Common myeloid progenitor, CD34-positive (primary cell): Measurements from ENCODE around the gene KLHL21.
A peak's percentile ranks its signal among the peaks of the same experiment; 100 is the strongest.

Experiments
- CTCF ChIA-PET: fragments of 350-600 bp; sonication (Branson Sonifier 250); formaldehyde crosslinking; loops from one replicate; lab custom pipeline; 2021; ENCODE audit warnings: antibody characterized with exemption; lab: Charles Lee
- POLR2A ChIA-PET: fragments of 350-600 bp; sonication (Branson Sonifier 250); formaldehyde crosslinking; loops from one replicate; lab custom pipeline; 2021; ENCODE audit warnings: antibody characterized with exemption; lab: Charles Lee
- DNase-seq, 3 donors: peaks; one replicate each; pipeline versions ENCODE4 v3.0.0 to v3.0.0-alpha.2; 2013
- H3K27ac ChIP-seq, 2 experiments: 1 replicate in 1 of 2; 2 replicates in 1 of 2; pipeline ENCODE4 v1.7.0; 2013; ENCODE audit warnings: inconsistent platforms in 2 of 2, low read length in 2 of 2, mild to moderate bottlenecking in 2 of 2, low read depth in 1 of 2, moderate library complexity in 1 of 2; ENCODE audit not compliant: severe bottlenecking in 2 of 2, insufficient read depth in 1 of 2, poor library complexity in 1 of 2
- H3K27me3 ChIP-seq, 5 experiments: replicated peaks in 2 of 5; 1 replicate in 3 of 5; 2 replicates in 2 of 5; pipeline versions ENCODE4 v1.6.1 to v1.7.0; 2013; ENCODE audit warnings: low read length in 4 of 5, mild to moderate bottlenecking in 2 of 5, moderate library complexity in 2 of 5, inconsistent platforms in 1 of 5; ENCODE audit not compliant: insufficient read depth in 5 of 5, control insufficient read depth in 4 of 5
- H3K36me3 ChIP-seq, 4 experiments: 1 replicate in 2 of 4; 2 replicates in 2 of 4; pipeline versions ENCODE4 v1.6.1 to v1.7.0; 2013; ENCODE audit warnings: low read length in 3 of 4, control low read depth in 1 of 4, mild to moderate bottlenecking in 1 of 4; ENCODE audit not compliant: control insufficient read depth in 4 of 4, insufficient read depth in 4 of 4
- H3K4me1 ChIP-seq, 4 experiments: 1 replicate in 3 of 4; 2 replicates in 1 of 4; pipeline versions ENCODE4 v1.6.1 to v1.7.1; 2013; ENCODE audit warnings: low read length in 3 of 4, mild to moderate bottlenecking in 3 of 4, control low read depth in 1 of 4, inconsistent platforms in 1 of 4, moderate library complexity in 1 of 4; ENCODE audit not compliant: control insufficient read depth in 4 of 4, insufficient read depth in 4 of 4; ENCODE audit errors: control extremely low read depth in 1 of 4
- H3K4me3 ChIP-seq, 7 experiments: 1 replicate in 4 of 7; 2 replicates in 3 of 7; pipeline versions ENCODE4 v1.5.1 to v1.7.0; 2013; ENCODE audit warnings: mild to moderate bottlenecking in 7 of 7, low read length in 6 of 7, moderate library complexity in 6 of 7, inconsistent platforms in 2 of 7, low read depth in 2 of 7, control low read depth in 1 of 7; ENCODE audit not compliant: insufficient read depth in 4 of 7, control insufficient read depth in 1 of 7; ENCODE audit errors: extremely low read depth in 1 of 7
- H3K9me3 ChIP-seq, 5 experiments: 1 replicate in 4 of 5; 2 replicates in 1 of 5; pipeline versions ENCODE4 v1.6.1 to v1.7.1; 2013; ENCODE audit warnings: low read length in 4 of 5, mild to moderate bottlenecking in 2 of 5, inconsistent platforms in 1 of 5, low read depth in 1 of 5, moderate library complexity in 1 of 5; ENCODE audit not compliant: control insufficient read depth in 4 of 5, insufficient read depth in 2 of 5; ENCODE audit errors: control extremely low read depth in 1 of 5
- WGBS: methylation state at CpG from one replicate; pipeline ENCODE4 v1.1.5; 2013; ENCODE audit not compliant: insufficient coverage; 5-methylcytosine and 5-hydroxymethylcytosine counted together

The KLHL21 gene

DNA sequence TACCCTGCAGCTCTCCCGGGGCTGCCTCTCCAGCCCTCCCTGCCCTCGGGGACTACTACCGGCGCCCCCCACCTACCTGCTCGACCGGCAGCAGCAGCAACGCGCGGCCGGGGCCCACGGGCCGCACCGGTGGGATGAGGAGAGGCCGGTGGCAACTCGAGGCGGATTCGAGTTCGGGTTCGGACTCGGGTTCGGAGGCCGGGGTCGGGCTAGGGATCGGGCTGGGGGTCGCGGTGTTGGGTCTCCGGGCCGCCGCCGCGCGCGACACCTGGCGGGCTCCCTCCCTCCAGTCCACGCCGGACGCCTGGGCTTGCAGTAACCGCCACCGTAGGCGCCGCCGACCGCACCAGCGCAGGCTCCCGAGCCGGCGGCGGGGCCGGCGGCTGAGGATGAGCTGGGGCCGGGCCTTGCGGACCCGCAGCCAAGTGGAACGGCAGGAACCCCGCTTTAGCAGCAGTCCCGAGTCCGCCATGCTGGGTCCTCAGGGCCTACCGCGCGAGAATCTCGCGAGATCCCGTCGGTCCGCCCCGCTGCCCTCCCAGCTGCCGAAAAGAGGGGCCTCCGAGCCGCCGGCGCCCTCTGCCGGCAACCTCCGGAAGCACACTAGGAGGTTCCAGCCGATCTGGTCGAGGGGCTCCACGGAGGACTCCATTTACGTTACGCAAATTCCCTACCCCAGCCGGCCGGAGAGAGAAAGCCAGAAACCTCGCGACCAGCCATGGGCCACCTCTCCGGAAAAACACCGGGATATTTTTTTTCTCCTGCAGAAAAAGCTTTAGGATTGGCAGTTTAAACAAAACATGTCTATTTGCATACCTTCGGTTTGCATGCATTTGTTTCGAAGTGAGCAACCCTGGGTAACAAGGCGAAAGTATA is 48.4 kb downstream of the KLHL21 start, which contains the start of gene NOL9:
TSS of gene NOL9 (minus strand) at position 483 of the 876 bp plus-strand sequence. CDS start at position 472, 11 bp downstream.
- peaks cover 5 to 19% (median 15%) of the 10 kb centered on the region in 4 experiments for H3K4me1 ChIP-seq
- ChIA-PET CTCF (interaction anchor here (0.6 to 3.7 kb wide), 16 partner anchors 16 to 174 kb away, joined by 3 to 21 read pairs (median 4); partner anchors contain the start of genes DNAJC11 and ZBTB48), POLR2A (interaction anchor here (0.5 to 1.0 kb wide), 3 partner anchors 25 to 55 kb away, joined by 3 to 4 read pairs (median 3); partner anchors contain the start of gene ZBTB48)
- peak within 1 kb of the TSS; percentile 76 to 95 (median 93) for H3K4me3 ChIP-seq
- 3% methylated on average over 79 of the region's 87 CpGs for WGBS
- peaks cover 3 to 13% (median 11%) of the 10 kb centered on the region in 4 experiments for H3K36me3 ChIP-seq
- peak; percentile 93 to 96 (median 95) for DNase-seq
- no peaks in the 10 kb centered on the region for H3K27me3 ChIP-seq
- H3K9me3 ChIP-seq = no peaks in the 10 kb centered on the region
- peak within 1 kb of the TSS; percentile 75 to 92 for H3K27ac ChIP-seq

DNA sequence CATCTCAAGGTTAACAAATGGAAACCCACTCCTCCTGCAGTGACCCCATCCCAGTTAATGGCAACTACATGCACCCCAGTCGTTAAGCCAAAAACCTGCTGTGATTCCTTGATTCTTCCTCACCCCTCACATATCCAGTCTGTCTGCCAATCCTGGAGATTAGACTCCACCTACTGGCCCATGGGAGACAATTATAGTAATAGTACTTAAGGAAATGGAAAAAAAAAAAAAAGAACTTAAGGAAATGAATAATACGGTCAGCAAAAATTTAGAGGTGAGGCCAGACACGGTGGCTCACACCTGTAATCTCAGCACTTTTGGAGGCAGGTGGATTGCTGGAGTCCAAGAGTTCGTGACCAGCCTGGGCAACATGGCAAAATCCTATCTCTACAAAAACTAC is 55.4 kb downstream of the KLHL21 start:
- Histone ChIP-seq H3K36me3 (peaks cover 18 to 65% (median 47%) of the 10 kb centered on the region in 4 experiments), H3K9me3 (no peaks in the 10 kb centered on the region), H3K4me3 (no peak overlapping the region), H3K27me3 (no peaks in the 10 kb centered on the region), H3K27ac (no peak overlapping the region), H3K4me1 (no peaks in the 10 kb centered on the region)
- ChIA-PET POLR2A (interaction anchor here (0.5 kb wide), 1 partner anchor 1513 kb away, joined by 4 read pairs; no protein-coding TSS in a partner anchor), CTCF (interaction anchor here (0.9 kb wide), 1 partner anchor 9 kb away, joined by 3 read pairs; no protein-coding TSS in a partner anchor)
- WGBS = no CpG with 5 or more reads among the region's 4 CpGs
- no peak for DNase-seq

DNA sequence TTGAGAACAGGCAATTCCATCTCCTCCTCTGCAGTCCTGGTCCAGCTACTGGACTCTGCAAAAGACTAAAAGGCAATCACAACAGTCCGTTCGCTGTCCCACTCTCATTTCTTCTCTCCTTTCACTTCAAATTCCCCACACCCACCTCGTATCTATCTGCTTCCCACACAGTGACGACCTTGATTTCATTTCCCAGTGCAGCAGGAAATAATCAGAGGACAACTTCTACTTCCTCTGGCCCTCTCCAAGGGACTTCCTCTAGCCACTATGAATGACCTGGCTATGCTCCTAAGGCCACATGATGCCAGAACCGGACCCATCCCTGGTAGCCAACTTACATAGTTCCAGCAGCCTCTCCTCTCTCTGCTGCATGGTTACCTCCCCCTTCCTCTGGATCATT is 56.3 kb downstream of the KLHL21 start:
- CTCF ChIA-PET = interaction anchor here (0.8 to 0.9 kb wide), 2 partner anchors 100 to 107 kb away, joined by 3 read pairs; no protein-coding TSS in a partner anchor
- POLR2A ChIA-PET = no interaction called here
- Histone ChIP-seq H3K27ac (no peak overlapping the region), H3K36me3 (peaks cover 18 to 70% (median 51%) of the 10 kb centered on the region in 4 experiments), H3K27me3 (no peaks in the 10 kb centered on the region), H3K4me1 (no peaks in the 10 kb centered on the region), H3K9me3 (no peaks in the 10 kb centered on the region), H3K4me3 (no peak overlapping the region)
- 94% methylated on average over 5 of the region's 5 CpGs for WGBS
- DNase-seq = no peak

DNA sequence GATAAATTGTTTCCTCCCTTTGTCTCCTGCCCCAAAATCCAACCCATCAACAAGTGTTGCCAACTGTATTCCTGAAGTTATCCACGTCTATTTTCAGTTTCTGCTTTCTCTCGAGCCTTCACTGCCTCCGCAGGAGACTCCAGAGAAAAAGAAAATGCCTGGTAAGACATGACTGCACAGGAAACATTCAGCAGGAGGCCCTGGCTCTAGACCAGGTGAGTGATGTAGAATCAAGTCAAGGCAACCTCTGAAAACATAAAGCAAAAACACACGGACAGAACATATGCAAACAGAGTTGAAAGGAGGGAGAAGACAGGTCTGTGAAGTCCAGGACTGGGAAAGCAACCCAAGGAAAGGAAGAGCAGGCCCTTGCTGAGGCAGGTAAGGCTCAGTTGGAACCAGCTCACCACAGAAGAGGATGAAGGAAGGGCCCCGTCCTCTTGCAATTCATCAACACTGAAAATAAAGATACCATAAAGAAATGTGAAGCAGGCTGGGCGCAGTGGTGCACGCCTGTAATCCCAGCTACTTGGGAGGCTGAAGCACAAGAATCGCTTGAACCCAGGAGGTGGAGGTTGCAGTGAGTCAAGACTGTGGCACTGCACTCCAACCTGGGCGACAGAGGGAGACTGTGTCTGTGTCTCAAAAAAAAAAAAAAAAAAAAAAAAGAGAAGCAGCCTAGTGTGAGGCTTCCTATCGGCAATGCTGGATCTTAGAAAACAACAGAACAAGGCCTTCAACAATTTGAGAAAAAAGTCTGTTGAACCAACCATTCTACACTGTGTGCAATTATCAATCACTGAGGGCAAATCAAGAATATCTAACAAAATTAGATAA is 57.2 kb downstream of the KLHL21 start:
- no peaks in the 10 kb centered on the region for H3K9me3 ChIP-seq
- ChIA-PET CTCF (interaction anchor here (0.9 kb wide), 1 partner anchor 107 kb away, joined by 3 read pairs; no protein-coding TSS in a partner anchor), POLR2A (no interaction called here)
- no peak for DNase-seq
- 69% methylated on average over 5 of the region's 10 CpGs for WGBS
- no peaks in the 10 kb centered on the region for H3K27me3 ChIP-seq
- no peaks in the 10 kb centered on the region for H3K4me1 ChIP-seq
- peaks cover 18 to 77% (median 50%) of the 10 kb centered on the region in 4 experiments for H3K36me3 ChIP-seq
- no peak overlapping the region for H3K4me3 ChIP-seq
- no peak overlapping the region for H3K27ac ChIP-seq

DNA sequence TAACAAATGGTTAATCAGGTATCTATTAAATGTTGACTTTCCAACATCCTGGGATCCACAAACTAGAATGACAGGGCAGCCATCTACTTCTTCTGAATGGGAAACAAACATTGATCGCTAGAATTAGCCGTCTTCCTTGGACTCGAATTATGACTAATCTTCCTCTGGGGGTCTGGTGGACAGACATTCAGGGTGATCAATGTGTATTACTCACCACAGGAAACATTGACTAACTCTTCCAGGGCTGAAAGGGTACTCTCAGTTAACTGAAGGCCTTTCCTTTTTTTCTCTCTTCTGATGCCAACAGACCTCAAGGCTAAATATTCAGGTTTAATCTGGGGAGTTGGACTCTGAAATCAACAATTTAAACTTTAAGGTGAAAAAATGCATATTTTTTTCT is 57.8 kb downstream of the KLHL21 start:
- H3K4me3 ChIP-seq = no peak overlapping the region
- ChIA-PET POLR2A (no interaction called here), CTCF (no interaction called here)
- H3K27me3 ChIP-seq = no peaks in the 10 kb centered on the region
- DNase-seq = no peak
- no peaks in the 10 kb centered on the region for H3K4me1 ChIP-seq
- no peaks in the 10 kb centered on the region for H3K9me3 ChIP-seq
- H3K36me3 ChIP-seq = peaks cover 18 to 73% (median 48%) of the 10 kb centered on the region in 4 experiments
- no peak overlapping the region for H3K27ac ChIP-seq
- 100% methylated on average over 1 of the region's 3 CpGs for WGBS
